ENCODE data around the gene SDHC. TPM values are rescaled to one million over a fixed set of nuclear protein-coding genes. Genes with fewer than 3 reads are reported as not detected.

Gene SDHC
- total RNA-seq (2014; rRNA removed; shearing (Covaris generic); ENCODE audit: low replicate concordance): 466 and 501 TPM in 2 replicates

GRCh38 chr1:161314201-161314981, at the start of gene SDHC:
TSS of gene SDHC (plus strand) at chr1:161314381. CDS start at chr1:161314406, 25 bp downstream.
- no peaks in the 10 kb centered on the region for H3K9me3 ChIP-seq
- no peaks in the 10 kb centered on the region for H3K27me3 ChIP-seq
- peak; percentile 90 for DNase-seq
- no peaks in the 10 kb centered on the region for H3K36me3 ChIP-seq
- peak within 1 kb of the TSS; percentile 91 for H3K4me3 ChIP-seq

- H3K4me3 ChIP-seq: no peak overlapping the region
- no peak for DNase-seq
- H3K36me3 ChIP-seq: no peaks in the 10 kb centered on the region
- H3K9me3 ChIP-seq: no peaks in the 10 kb centered on the region
- H3K27me3 ChIP-seq: peaks cover 16% of the 10 kb centered on the region
Measured at GRCh38 chr1:161265305-161265704, 48.9 kb upstream of the SDHC start.

- DNase-seq: peak; percentile 33
- peaks cover 11% of the 10 kb centered on the region for H3K27me3 ChIP-seq
- H3K4me3 ChIP-seq: no peak overlapping the region
- no peaks in the 10 kb centered on the region for H3K36me3 ChIP-seq
- no peaks in the 10 kb centered on the region for H3K9me3 ChIP-seq
Measured at GRCh38 chr1:161266202-161266601, 48.0 kb upstream of the SDHC start.

GRCh38 chr1:161266836-161267235, 47.3 kb upstream of the SDHC start:
- peaks cover 5% of the 10 kb centered on the region for H3K27me3 ChIP-seq
- no peaks in the 10 kb centered on the region for H3K36me3 ChIP-seq
- no peak for DNase-seq
- no peaks in the 10 kb centered on the region for H3K9me3 ChIP-seq
- H3K4me3 ChIP-seq: no peak overlapping the region

GRCh38 chr1:161267321-161267720, 46.9 kb upstream of the SDHC start:
- no peak overlapping the region for H3K4me3 ChIP-seq
- no peaks in the 10 kb centered on the region for H3K9me3 ChIP-seq
- no peak for DNase-seq
- peaks cover 5% of the 10 kb centered on the region; the same call in 1 of the 2 replicates for H3K27me3 ChIP-seq
- H3K36me3 ChIP-seq: no peaks in the 10 kb centered on the region

GRCh38 chr1:161273402-161273801, 40.8 kb upstream of the SDHC start:
- no peaks in the 10 kb centered on the region for H3K36me3 ChIP-seq
- H3K4me3 ChIP-seq: no peak overlapping the region
- H3K9me3 ChIP-seq: no peaks in the 10 kb centered on the region
- H3K27me3 ChIP-seq: peaks cover 25% of the 10 kb centered on the region
- DNase-seq: no peak

- Histone ChIP-seq H3K36me3 (no peaks in the 10 kb centered on the region), H3K27me3 (peaks cover 29% of the 10 kb centered on the region), H3K4me3 (no peak overlapping the region), H3K9me3 (no peaks in the 10 kb centered on the region)
- no peak for DNase-seq
Measured at GRCh38 chr1:161274874-161275273, 39.3 kb upstream of the SDHC start.

GRCh38 chr1:161282991-161283390, 31.2 kb upstream of the SDHC start:
- H3K4me3 ChIP-seq: no peak overlapping the region
- H3K36me3 ChIP-seq: no peaks in the 10 kb centered on the region
- peaks cover 34% of the 10 kb centered on the region for H3K27me3 ChIP-seq
- no peaks in the 10 kb centered on the region for H3K9me3 ChIP-seq
- no peak for DNase-seq

GRCh38 chr1:161285113-161285512, 29.1 kb upstream of the SDHC start:
- peaks cover 28% of the 10 kb centered on the region for H3K27me3 ChIP-seq
- no peak overlapping the region for H3K4me3 ChIP-seq
- H3K36me3 ChIP-seq: no peaks in the 10 kb centered on the region
- no peak for DNase-seq
- no peaks in the 10 kb centered on the region for H3K9me3 ChIP-seq

GRCh38 chr1:161285521-161285920, 28.7 kb upstream of the SDHC start:
- DNase-seq: no peak

GRCh38 chr1:161287482-161288054, 26.6 kb upstream of the SDHC start:
- DNase-seq: no peak
- Histone ChIP-seq H3K4me3 (no peak overlapping the region), H3K36me3 (no peaks in the 10 kb centered on the region)

More at GRCh38 chr1:161285521-161285920, 28.7 kb upstream of the SDHC start:
- Histone ChIP-seq H3K27me3 (peaks cover 28% of the 10 kb centered on the region), H3K4me3 (no peak overlapping the region), H3K36me3 (no peaks in the 10 kb centered on the region), H3K9me3 (no peaks in the 10 kb centered on the region)

GRCh38 chr1:161290779-161291178, 23.4 kb upstream of the SDHC start:
- H3K4me3 ChIP-seq: no peak overlapping the region
- DNase-seq: no peak
- no peaks in the 10 kb centered on the region for H3K36me3 ChIP-seq
- no peaks in the 10 kb centered on the region for H3K9me3 ChIP-seq
- H3K27me3 ChIP-seq: peaks cover 3% of the 10 kb centered on the region; the same call in 1 of the 2 replicates

More at GRCh38 chr1:161287482-161288054, 26.6 kb upstream of the SDHC start:
- H3K9me3 ChIP-seq: no peaks in the 10 kb centered on the region
- H3K27me3 ChIP-seq: peaks cover 26% of the 10 kb centered on the region

- H3K27me3 ChIP-seq: no peaks in the 10 kb centered on the region
- no peaks in the 10 kb centered on the region for H3K9me3 ChIP-seq
- H3K36me3 ChIP-seq: no peaks in the 10 kb centered on the region
- no peak for DNase-seq
- H3K4me3 ChIP-seq: no peak overlapping the region
Measured at GRCh38 chr1:161297415-161297814, 16.8 kb upstream of the SDHC start.

- Histone ChIP-seq H3K36me3 (no peaks in the 10 kb centered on the region), H3K4me3 (no peak overlapping the region), H3K27me3 (no peaks in the 10 kb centered on the region), H3K9me3 (no peaks in the 10 kb centered on the region)
- DNase-seq: no peak
Measured at GRCh38 chr1:161298116-161298515, 16.1 kb upstream of the SDHC start.

GRCh38 chr1:161299347-161299746, 14.8 kb upstream of the SDHC start:
- no peaks in the 10 kb centered on the region for H3K27me3 ChIP-seq
- no peaks in the 10 kb centered on the region for H3K36me3 ChIP-seq
- no peak overlapping the region for H3K4me3 ChIP-seq
- no peaks in the 10 kb centered on the region for H3K9me3 ChIP-seq
- no peak for DNase-seq

- H3K27me3 ChIP-seq: no peaks in the 10 kb centered on the region
- no peaks in the 10 kb centered on the region for H3K9me3 ChIP-seq
- H3K36me3 ChIP-seq: no peaks in the 10 kb centered on the region
- DNase-seq: no peak
- H3K4me3 ChIP-seq: no peak overlapping the region
Measured at GRCh38 chr1:161300478-161300877, 13.7 kb upstream of the SDHC start.

- no peak for DNase-seq
- Histone ChIP-seq H3K4me3 (peak overlapping the region; percentile 46), H3K27me3 (no peaks in the 10 kb centered on the region), H3K36me3 (no peaks in the 10 kb centered on the region), H3K9me3 (no peaks in the 10 kb centered on the region)
Measured at GRCh38 chr1:161304927-161305866, 9.0 kb upstream of the SDHC start.

Data from MG63 (cell line).